T-helper 9 cell (primary cell): ENCODE data around the gene RORC.
"Not testable (repeated sequence)": the region's sequence is repeated elsewhere in the genome, so short reads cannot be mapped to it uniquely, and the experiment has no call there.

ENCODE experiments used
- DNase-seq: peaks from one replicate; pipeline ENCODE4 v3.0.0-alpha.2; 2020

RORC gene

GRCh38 chr1:151803915-151804314, 27.7 kb downstream of the RORC start:
- DNase-seq, result no peak

- DNase-seq, result no peak
Measured at GRCh38 chr1:151803164-151803563, 28.4 kb downstream of the RORC start.

- no peak for DNase-seq
Measured at GRCh38 chr1:151802372-151802771, 29.2 kb downstream of the RORC start.

- DNase-seq, result no peak
Measured at GRCh38 chr1:151801846-151802245, 29.8 kb downstream of the RORC start.

GRCh38 chr1:151801310-151801820, 30.2 kb downstream of the RORC start:
- no peak for DNase-seq

- no peak for DNase-seq
Measured at GRCh38 chr1:151800830-151801229, 30.8 kb downstream of the RORC start.

- no peak for DNase-seq
Measured at GRCh38 chr1:151799179-151800022, 32.2 kb downstream of the RORC start.

GRCh38 chr1:151798571-151798970, 33.0 kb downstream of the RORC start:
- DNase-seq, result no peak

- DNase-seq, result peak; percentile 10
Measured at GRCh38 chr1:151790940-151791651, 40.5 kb downstream of the RORC start.

- peak; percentile 96 for DNase-seq
Measured at GRCh38 chr1:151790071-151790939, 41.3 kb downstream of the RORC start, which contains the start of gene TDRKH. TSS of gene TDRKH (minus strand) at chr1:151790500. CDS start at chr1:151783022, 7,478 bp downstream.

GRCh38 chr1:151787689-151788088, 43.9 kb downstream of the RORC start:
- DNase-seq, result no peak

GRCh38 chr1:151783796-151784195, 47.8 kb downstream of the RORC start:
- no peak for DNase-seq

GRCh38 chr1:151782741-151783140, 48.9 kb downstream of the RORC start:
- DNase-seq, result no peak

GRCh38 chr1:151782026-151782425, 49.6 kb downstream of the RORC start:
- DNase-seq, result not testable (repeated sequence)

- DNase-seq, result not testable (repeated sequence)
Measured at GRCh38 chr1:151780736-151781135, 50.9 kb downstream of the RORC start.

GRCh38 chr1:151779852-151780251, 51.8 kb downstream of the RORC start:
- DNase-seq, result no peak

- no peak for DNase-seq
Measured at GRCh38 chr1:151777317-151777716, 54.3 kb downstream of the RORC start.

- DNase-seq, result no peak
Measured at GRCh38 chr1:151776665-151777062, 54.9 kb downstream of the RORC start.

GRCh38 chr1:151775894-151776664, 55.5 kb downstream of the RORC start:
- no peak for DNase-seq

- no peak for DNase-seq
Measured at GRCh38 chr1:151774256-151774922, 57.2 kb downstream of the RORC start.

- no peak for DNase-seq
Measured at GRCh38 chr1:151773702-151774101, 57.9 kb downstream of the RORC start.
